Body of pancreas (tissue), 4 donors: ENCODE measurements around the gene ADPRHL1. TPM values are rescaled to one million over a fixed set of nuclear protein-coding genes. Genes with fewer than 3 reads are reported as not detected.
"Not testable (repeated sequence)": the region's sequence is repeated elsewhere in the genome, so short reads cannot be mapped to it uniquely, and the experiment has no call there.

Source experiments
- ATAC-seq: fragments of 150-250 bp; one replicate; pipeline ENCODE4 v1.9.1; 2016
- DNase-seq, 4 donors: peaks; one replicate each; pipeline ENCODE4 v3.0.0-alpha.2; 2019
- H3K27ac ChIP-seq, 4 donors: fragments of 200-600 bp; sonication (generic); 1 replicate in 3 of 4; 2 replicates in 1 of 4; pipeline versions ENCODE4 v1.5.1 to v1.6.1; 2016 to 2019; ENCODE audit warnings: mild to moderate bottlenecking in 1 of 4, mixed read lengths in 1 of 4, moderate library complexity in 1 of 4
- H3K27me3 ChIP-seq, 2 donors: fragments of 200-600 bp; sonication (generic); one replicate each; pipeline ENCODE4 v1.6.0; 2016; ENCODE audit warnings: mild to moderate bottlenecking in 1 of 2
- H3K36me3 ChIP-seq, 2 donors: fragments of 200-600 bp; sonication (generic); replicated peaks in 1 of 2; 2 replicates each; pipeline ENCODE4 v1.5.1; 2016; ENCODE audit warnings: low read depth in 2 of 2; ENCODE audit not compliant: insufficient read depth in 1 of 2
- H3K4me1 ChIP-seq: fragments of 200-600 bp; sonication (generic); one replicate; pipeline ENCODE4 v1.6.0; 2016
- H3K4me3 ChIP-seq, 2 donors: fragments of 200-600 bp; sonication (generic); 1 replicate in 1 of 2; 2 replicates in 1 of 2; pipeline ENCODE4 v1.5.1; 2016 to 2019
- H3K9me3 ChIP-seq, 3 donors: fragments of 200-600 bp; sonication (generic); 1 replicate in 2 of 3; 2 replicates in 1 of 3; pipeline ENCODE4 v1.5.1; 2016
- CTCF ChIP-seq, 7 experiments: fragments of 450-650 bp in 4 of 7; fragments of 200-600 bp in 3 of 7; sonication (generic) in 3 of 7; IDR thresholded peaks; one replicate each; pipeline ENCODE4 v1.5.1; 2016 to 2019; ENCODE audit warnings: antibody characterized with exemption in 7 of 7
- POLR2A ChIP-seq, 3 donors: fragments of 450-650 bp; IDR thresholded peaks; one replicate each; pipeline ENCODE4 v1.6.1; 2016; ENCODE audit warnings: antibody characterized with exemption in 3 of 3, mild to moderate bottlenecking in 2 of 3
- WGBS, 2 donors: methylation state at CpG; one replicate each; pipeline ENCODE4 v1.1.5; 2017; 5-methylcytosine and 5-hydroxymethylcytosine counted together
- intact Hi-C: fragments of 100-400 bp; cut with DNase I; formaldehyde crosslinking; loops from one replicate; pipeline ENCODE4 v1.15.1; 2023
- total RNA-seq, 2 donors: library from RNA; depleted of rRNA; stranded (reverse); fragments of >200 nt; gene quantifications; one replicate each; pipeline ENCODE4 v1.1.0, GENCODE V29; 2016

ADPRHL1 gene
- total RNA-seq, 2 donors from 2014 or later = 6.0 to 15.8 TPM

GRCh38 chr13:113475280-113475679 is 22.0 kb upstream of the ADPRHL1 start:
- H3K4me1 ChIP-seq = no peaks in the 10 kb centered on the region
- DNase-seq (no peak), ATAC-seq (no peak)
- H3K9me3 ChIP-seq = no peaks in the 10 kb centered on the region
- intact Hi-C loops = no loop called here
- TF ChIP-seq POLR2A (IDR thresholded peaks at IDR 0.05) = no peak
- TF ChIP-seq CTCF (IDR thresholded peaks at IDR 0.05) = no peak
- no peak overlapping the region for H3K4me3 ChIP-seq
- H3K27ac ChIP-seq = no peak overlapping the region
- H3K27me3 ChIP-seq = no peaks in the 10 kb centered on the region
- peaks cover 0 to 8% of the 10 kb centered on the region in 2 donors for H3K36me3 ChIP-seq
- 91 to 93% methylated on average over 11 of the region's 11 CpGs for WGBS, 2 donors

GRCh38 chr13:113474179-113474578 is 20.9 kb upstream of the ADPRHL1 start:
- ATAC-seq = no peak
- no peak overlapping the region for H3K4me3 ChIP-seq
- no peaks in the 10 kb centered on the region for H3K9me3 ChIP-seq
- no peaks in the 10 kb centered on the region for H3K4me1 ChIP-seq
- peaks cover 0 to 8% of the 10 kb centered on the region in 2 donors for H3K36me3 ChIP-seq
- WGBS, 2 donors = 76 to 85% methylated on average over 10 of the region's 10 CpGs
- intact Hi-C loops = no loop called here
- peak in 1 of 4 donors; percentile 44 for DNase-seq
- no peaks in the 10 kb centered on the region for H3K27me3 ChIP-seq
- no peak overlapping the region for H3K27ac ChIP-seq
- no peak for TF ChIP-seq POLR2A (IDR thresholded peaks at IDR 0.05)
- TF ChIP-seq CTCF (IDR thresholded peaks at IDR 0.05) = no peak

DNA sequence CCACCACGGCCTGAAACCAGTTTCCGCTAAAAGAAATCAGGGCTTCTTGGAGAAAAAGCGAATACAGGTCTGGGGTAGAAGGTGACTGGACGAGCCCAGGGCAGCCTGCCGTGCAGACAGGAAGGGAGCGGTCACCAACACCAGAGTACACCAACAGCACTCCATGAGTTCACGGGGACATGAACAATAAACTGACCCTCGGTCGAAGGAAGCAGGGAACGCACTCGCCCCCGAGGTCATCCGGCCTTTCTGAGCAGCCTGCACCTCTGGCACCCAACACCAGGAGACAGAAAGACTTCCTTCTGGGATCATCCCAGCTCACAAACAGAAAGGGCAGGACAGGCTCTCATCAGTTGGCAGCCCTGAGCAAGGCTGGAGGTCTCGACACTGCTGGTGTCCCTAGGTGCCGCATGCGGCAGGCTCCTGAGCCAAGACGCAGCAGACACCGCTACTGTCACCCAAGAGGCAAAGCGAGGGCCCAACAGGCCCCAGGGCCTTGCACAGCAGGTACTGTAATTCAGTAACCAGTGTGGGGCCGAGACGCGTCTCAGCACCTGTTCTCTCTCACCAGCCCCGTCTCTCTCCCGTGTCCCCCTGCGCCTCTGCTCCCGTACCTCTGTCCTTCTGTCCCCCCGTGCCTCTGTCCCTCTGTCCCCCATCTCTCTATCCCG is 19.2 kb upstream of the ADPRHL1 start:
- Histone ChIP-seq H3K4me3 (no peak overlapping the region), H3K36me3 (peaks cover 0 to 5% of the 10 kb centered on the region in 2 donors), H3K4me1 (no peaks in the 10 kb centered on the region), H3K27ac (peak overlapping the region in 1 of 4 donors; percentile 16), H3K27me3 (no peaks in the 10 kb centered on the region), H3K9me3 (no peaks in the 10 kb centered on the region)
- TF ChIP-seq CTCF (IDR thresholded peaks at IDR 0.05) (no peak), POLR2A (IDR thresholded peaks at IDR 0.05) (no peak)
- DNase-seq (no peak), ATAC-seq (peak; percentile 27)
- 90 to 91% methylated on average over 21 to 28 of the region's 28 CpGs for WGBS, 2 donors
- intact Hi-C loops = no loop called here

DNA sequence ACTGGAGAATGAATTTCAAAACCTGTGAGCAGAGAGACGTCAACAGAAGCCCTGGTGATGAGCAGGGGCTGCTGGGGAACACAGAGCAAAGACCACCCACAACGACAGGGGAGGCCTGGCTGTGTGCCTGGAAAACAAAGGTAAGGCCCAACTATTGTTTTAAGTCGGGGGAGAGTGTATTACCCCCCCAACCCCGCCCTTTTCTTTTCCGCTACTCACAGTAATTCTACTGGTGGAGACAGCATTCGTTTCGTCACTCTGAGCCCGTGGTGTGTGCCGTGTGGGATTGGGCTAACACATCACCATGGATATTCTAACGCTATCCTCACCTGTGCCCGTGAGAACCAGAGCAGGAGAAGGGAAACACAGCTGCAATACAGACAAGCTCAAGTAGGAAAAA is 18.6 kb upstream of the ADPRHL1 start:
- Histone ChIP-seq H3K4me1 (no peaks in the 10 kb centered on the region), H3K27ac (peak overlapping the region in 1 of 4 donors; percentile 16), H3K36me3 (peaks cover 0 to 5% of the 10 kb centered on the region in 2 donors), H3K9me3 (no peaks in the 10 kb centered on the region), H3K4me3 (no peak overlapping the region), H3K27me3 (no peaks in the 10 kb centered on the region)
- ATAC-seq = no peak
- DNase-seq = no peak
- TF ChIP-seq POLR2A (IDR thresholded peaks at IDR 0.05) (no peak), CTCF (IDR thresholded peaks at IDR 0.05) (no peak)
- WGBS, 2 donors = 85 to 88% methylated on average over 11 of the region's 11 CpGs
- intact Hi-C loops = no loop called here

DNA sequence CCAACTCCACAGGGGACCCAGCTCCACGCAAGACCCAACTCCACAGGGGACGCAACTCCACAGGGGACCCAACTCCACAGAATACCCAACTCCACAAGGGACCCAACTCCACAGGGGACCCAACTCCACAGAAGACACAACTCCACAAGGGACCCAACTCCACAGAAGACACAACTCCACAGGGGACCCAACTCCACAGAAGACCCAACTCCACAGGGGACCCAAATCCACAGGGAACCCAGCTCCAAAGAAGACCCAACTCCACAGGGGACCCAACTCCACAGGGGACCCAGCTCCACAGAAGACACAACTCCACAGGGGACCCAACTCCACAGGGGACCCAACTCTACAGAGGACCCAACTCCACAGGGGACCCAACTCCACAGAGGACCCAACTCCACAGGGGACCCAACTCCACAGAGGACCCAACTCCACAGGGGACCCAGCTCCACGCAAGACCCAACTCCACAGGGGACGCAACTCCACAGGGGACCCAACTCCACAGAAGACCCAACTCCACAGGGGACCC is 17.4 kb upstream of the ADPRHL1 start:
- H3K4me3 ChIP-seq, H3K27me3 ChIP-seq, ATAC-seq, DNase-seq, intact Hi-C loops, H3K4me1 ChIP-seq, H3K9me3 ChIP-seq, H3K27ac ChIP-seq, H3K36me3 ChIP-seq: not testable (repeated sequence)
- WGBS, 2 donors = 92 to 95% methylated on average over 4 of the region's 4 CpGs
